ENCODE data around the gene CMTM7. TPM values are rescaled to one million over a fixed set of nuclear protein-coding genes. Genes with fewer than 3 reads are reported as not detected.
A peak's percentile ranks its signal among the peaks of the same experiment; 100 is the strongest.

Gene CMTM7
- total and polyA plus RNA-seq, 10 of the 15 experiments (the other 5 are each of a cell fraction or from before 2014, with no cell fraction given), result 3.7 to 36.4 (median 14.7) TPM

GRCh38 chr3:32493437-32494414, 102.1 kb downstream of the CMTM7 start (continued):
- TF ChIP-seq USF2 (IDR thresholded peaks at IDR 0.05; ENCODE audit: borderline replicate concordance, low read depth, low read length) (no peak), NR2C2 (IDR thresholded peaks at IDR 0.05; ENCODE audit: borderline replicate concordance, control insufficient read depth, insufficient read length, low read depth) (no peak), ZNF622 (IDR thresholded peaks at IDR 0.05) (no peak), ESRRA (IDR thresholded peaks at IDR 0.05; ENCODE audit: low read length) (no peak), MTA2 (IDR thresholded peaks at IDR 0.05; ENCODE audit: low read depth) (peak; percentile 70), NKRF (conservative IDR thresholded peaks at IDR 0.05) (no peak), NRF1 (conservative IDR thresholded peaks at IDR 0.05; ENCODE audit: low read depth, low read length) (no peak), RCOR1 (conservative IDR thresholded peaks at IDR 0.05; ENCODE audit: low read depth, low read length) (no peak; the same call in 1 of the 2 replicates), ATF2 (IDR thresholded peaks at IDR 0.05; ENCODE audit: low read length) (peak; percentile 83)
